HepG2 (cell line): ENCODE data around the gene TROAP. TPM values are rescaled to one million over a fixed set of nuclear protein-coding genes. Genes with fewer than 3 reads are reported as not detected.

Source experiments
- ADNP ChIP-seq: sonication (generic); formaldehyde crosslinking; IDR thresholded peaks from 2 replicates; pipeline ENCODE4 v1.4.0; 2020; ENCODE audit warnings: missing genetic modification reagents
- CTCF ChIP-seq: sonication (generic); formaldehyde crosslinking; IDR thresholded peaks from 2 replicates; pipeline ENCODE4 v1.5.0; 2020; ENCODE audit warnings: mild to moderate bottlenecking, missing genetic modification reagents, moderate library complexity
- HMGXB4 ChIP-seq, 2 experiments: sonication (generic) in 1 of 2; formaldehyde crosslinking in 1 of 2; IDR thresholded peaks; 2 replicates each; pipeline versions ENCODE4 v1.4.0 to v1.6.1; 2018 to 2020; ENCODE audit warnings: missing genetic modification reagents in 2 of 2, borderline replicate concordance in 1 of 2, low read depth in 1 of 2, mild to moderate bottlenecking in 1 of 2, missing biosample characterization in 1 of 2
- LCORL ChIP-seq, 2 experiments: fragments of 450-650 bp in 1 of 2; sonication (generic) in 1 of 2; formaldehyde crosslinking in 1 of 2; IDR thresholded peaks; 2 replicates each; pipeline versions ENCODE4 v1.5.0 to v1.6.1; 2017 to 2020; ENCODE audit warnings: antibody characterized with exemption in 1 of 2, missing genetic modification reagents in 1 of 2
- MAZ ChIP-seq, 2 experiments: sonication (generic) in 1 of 2; formaldehyde crosslinking in 1 of 2; IDR thresholded peaks; 2 replicates each; pipeline versions ENCODE4 v1.5.0 to v1.6.1; 2012 to 2020; ENCODE audit warnings: low read depth in 2 of 2, mild to moderate bottlenecking in 2 of 2, borderline replicate concordance in 1 of 2, improper control_type of control experiment in 1 of 2, low read length in 1 of 2, missing genetic modification reagents in 1 of 2, moderate library complexity in 1 of 2
- NFKB2 ChIP-seq: sonication (generic); formaldehyde crosslinking; IDR thresholded peaks from 2 replicates; pipeline ENCODE4 v1.4.0; 2020; ENCODE audit warnings: missing genetic modification reagents, borderline replicate concordance
- POLR2AphosphoS5 ChIP-seq: IDR thresholded peaks from 2 replicates; pipeline ENCODE4 v1.6.1; 2012; ENCODE audit warnings: low read depth, low read length
- RAD21 ChIP-seq: fragments of 450-650 bp; formaldehyde crosslinking; IDR thresholded peaks from 2 replicates; pipeline ENCODE4 v1.5.0; 2020; ENCODE audit warnings: mild to moderate bottlenecking
- REL ChIP-seq: sonication (generic); formaldehyde crosslinking; conservative IDR thresholded peaks from 2 replicates; pipeline ENCODE4 v1.8.0; 2022; ENCODE audit warnings: mild to moderate bottlenecking, missing genetic modification reagents, moderate library complexity
- SRF ChIP-seq: IDR thresholded peaks from 2 replicates; pipeline ENCODE4 v1.6.1; 2011; ENCODE audit warnings: mild to moderate bottlenecking, low read depth, low read length, moderate library complexity
- STAG1 ChIP-seq: sonication (generic); formaldehyde crosslinking; IDR thresholded peaks from 2 replicates; pipeline ENCODE4 v1.4.0; 2020; ENCODE audit warnings: missing genetic modification reagents
- ZNF547 ChIP-seq: sonication (generic); formaldehyde crosslinking; IDR thresholded peaks from 2 replicates; pipeline ENCODE4 v1.5.1; 2020; ENCODE audit warnings: mild to moderate bottlenecking, missing genetic modification reagents
- ZNF687 ChIP-seq: sonication (generic); formaldehyde crosslinking; IDR thresholded peaks from 2 replicates; pipeline ENCODE4 v1.5.1; 2020; ENCODE audit warnings: mild to moderate bottlenecking, missing genetic modification reagents, moderate library complexity
- ZNF703 ChIP-seq: sonication (generic); formaldehyde crosslinking; IDR thresholded peaks from 2 replicates; pipeline ENCODE4 v1.5.1; 2020; ENCODE audit warnings: missing genetic modification reagents, mild to moderate bottlenecking, moderate library complexity, borderline replicate concordance
- ZNF761 ChIP-seq: sonication (generic); formaldehyde crosslinking; conservative IDR thresholded peaks from 2 replicates; pipeline ENCODE4 v1.4.0; 2020; ENCODE audit warnings: mild to moderate bottlenecking, missing genetic modification reagents
- polyA plus RNA-seq, 8 experiments: library from polyadenylated mRNA; depleted of rRNA in 3 of 8; stranded (reverse) in 7 of 8; unstranded in 1 of 8; fragments of >200 nt; fragmentation: Illumina TruSeq in 4 of 8; extraction: Trizol in 4 of 8; gene quantifications; 2 replicates each; pipeline versions ENCODE4 v1.2.1 to v1.2.3, GENCODE V29; 2011 to 2016; ENCODE audit warnings: low read depth in 4 of 8, missing spikeins in 1 of 8, mixed read lengths in 1 of 8; ENCODE audit not compliant: insufficient read depth in 1 of 8
- total RNA-seq, 5 experiments: library from RNA; depleted of rRNA; stranded (reverse); fragments of >200 nt; fragmentation: Illumina TruSeq; extraction: Trizol; gene quantifications; 2 replicates each; pipeline ENCODE4 v1.2.3, GENCODE V29; 2016; ENCODE audit warnings: low read depth in 1 of 5

TROAP gene
- total and polyA plus RNA-seq, 2 of the 13 experiments (the other 11 are each of a cell fraction or from before 2014, with no cell fraction given), result 22.5 to 30.9 TPM

GRCh38 chr12:49331380-49332222 is 8.5 kb downstream of the TROAP start (continued):
- TF ChIP-seq REL (CRISPR knock-in tag) (no peak), ZNF547 (CRISPR knock-in tag) (no peak), LCORL (IDR thresholded peaks at IDR 0.05) (no peak), LCORL (CRISPR knock-in tag; IDR thresholded peaks at IDR 0.05) (0 out of 2 replicates have a peak, but pooled peaks have one; percentile 35), ZNF761 (CRISPR knock-in tag) (no peak), NFKB2 (CRISPR knock-in tag) (no peak), CTCF (CRISPR knock-in tag) (peak; percentile 88), MAZ (IDR thresholded peaks at IDR 0.05; ENCODE audit: borderline replicate concordance, low read depth, low read length) (no peak), MAZ (CRISPR knock-in tag; IDR thresholded peaks at IDR 0.05; ENCODE audit: low read depth) (peak; percentile 60; the same call in 1 of the 2 replicates), ADNP (CRISPR knock-in tag) (no peak), ZNF687 (CRISPR knock-in tag) (peak; percentile 37), SRF (peak; percentile 84), HMGXB4 (CRISPR knock-in tag; IDR thresholded peaks at IDR 0.05; ENCODE audit: borderline replicate concordance in 1 of 2, low read depth in 1 of 2) (0 out of 4 replicates have a peak, but pooled peaks of 1 of the 2 experiments have one; percentile 30), ZNF703 (CRISPR knock-in tag) (no peak), POLR2AphosphoS5 (no peak), STAG1 (peak; percentile 81), RAD21 (CRISPR knock-in tag) (peak; percentile 84)
